ENCODE measurements around the gene BNIP3.

Gene BNIP3

DNA sequence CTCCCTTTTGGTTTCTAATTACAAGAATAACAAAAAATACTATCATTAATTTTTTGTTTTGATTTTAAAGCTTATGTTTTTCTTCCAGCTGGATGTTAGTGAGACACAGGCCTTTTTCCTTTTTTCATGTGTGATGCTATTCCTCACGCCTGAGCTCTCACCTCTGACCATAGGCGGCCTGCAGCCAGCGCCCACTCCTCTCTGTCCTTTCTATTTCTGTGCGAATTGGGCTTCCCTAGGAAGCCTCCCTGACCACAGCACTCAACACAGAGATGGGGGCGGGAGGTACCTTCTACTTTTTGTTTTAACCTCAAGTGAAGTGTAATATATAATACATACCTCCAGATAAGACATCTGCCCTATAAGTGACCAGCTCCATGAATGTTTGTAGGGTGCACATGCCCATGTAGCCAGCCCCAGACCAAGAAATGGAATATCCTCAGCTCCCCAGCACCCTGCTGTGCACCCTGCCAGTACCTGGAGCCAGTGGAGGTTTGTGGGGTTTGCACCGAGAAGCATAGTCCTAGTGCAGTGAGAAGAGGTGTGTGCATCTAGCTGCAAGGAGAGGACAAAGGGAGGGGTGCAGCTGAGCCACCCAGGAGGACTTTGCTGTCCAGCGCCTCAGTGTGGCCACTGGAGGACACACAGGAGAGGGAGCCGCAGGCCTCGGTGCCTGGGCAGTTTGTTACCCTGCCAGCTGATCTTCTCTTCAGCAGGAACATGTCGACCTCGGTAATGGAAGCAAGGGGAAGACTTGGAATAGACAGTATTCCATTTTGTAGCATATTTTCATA, 38.5 kb downstream of the BNIP3 start:
- H3K36me3 Mint-ChIP-seq (ENCODE audit: low read depth): peaks cover 75% of the 10 kb centered on the region
- H3K4me1 Mint-ChIP-seq (ENCODE audit: low read depth): no peaks in the 10 kb centered on the region
- no peak overlapping the region for H3K27ac Mint-ChIP-seq
- no peak overlapping the region for H3K4me3 Mint-ChIP-seq
- no peaks in the 10 kb centered on the region for H3K9me3 Mint-ChIP-seq
- no peaks in the 10 kb centered on the region for H3K27me3 Mint-ChIP-seq

- Mint-ChIP-seq H3K9me3 (no peaks in the 10 kb centered on the region), H3K4me3 (no peak overlapping the region), H3K27me3 (no peaks in the 10 kb centered on the region), H3K36me3 (ENCODE audit: low read depth) (peaks cover 75% of the 10 kb centered on the region), H3K27ac (no peak overlapping the region), H3K4me1 (ENCODE audit: low read depth) (no peaks in the 10 kb centered on the region)
Measured at GRCh38 chr10:131942455-131942854, 39.3 kb downstream of the BNIP3 start.

GRCh38 chr10:131938681-131939080, 43.0 kb downstream of the BNIP3 start:
- Mint-ChIP-seq H3K27ac (no peak overlapping the region), H3K4me3 (no peak overlapping the region), H3K27me3 (no peaks in the 10 kb centered on the region), H3K9me3 (no peaks in the 10 kb centered on the region), H3K36me3 (ENCODE audit: low read depth) (peaks cover 58% of the 10 kb centered on the region), H3K4me1 (ENCODE audit: low read depth) (peaks cover 14% of the 10 kb centered on the region)

- peaks cover 52% of the 10 kb centered on the region for H3K36me3 Mint-ChIP-seq (ENCODE audit: low read depth)
- peaks cover 14% of the 10 kb centered on the region for H3K4me1 Mint-ChIP-seq (ENCODE audit: low read depth)
- H3K27ac Mint-ChIP-seq: no peak overlapping the region
- no peaks in the 10 kb centered on the region for H3K27me3 Mint-ChIP-seq
- H3K4me3 Mint-ChIP-seq: no peak overlapping the region
- H3K9me3 Mint-ChIP-seq: no peaks in the 10 kb centered on the region
Measured at GRCh38 chr10:131937836-131938235, 43.9 kb downstream of the BNIP3 start.

GRCh38 chr10:131936736-131937135, 45.0 kb downstream of the BNIP3 start:
- peaks cover 49% of the 10 kb centered on the region for H3K36me3 Mint-ChIP-seq (ENCODE audit: low read depth)
- H3K4me3 Mint-ChIP-seq: no peak overlapping the region
- H3K4me1 Mint-ChIP-seq (ENCODE audit: low read depth): peaks cover 22% of the 10 kb centered on the region
- no peaks in the 10 kb centered on the region for H3K9me3 Mint-ChIP-seq
- H3K27me3 Mint-ChIP-seq: no peaks in the 10 kb centered on the region
- H3K27ac Mint-ChIP-seq: no peak overlapping the region

DNA sequence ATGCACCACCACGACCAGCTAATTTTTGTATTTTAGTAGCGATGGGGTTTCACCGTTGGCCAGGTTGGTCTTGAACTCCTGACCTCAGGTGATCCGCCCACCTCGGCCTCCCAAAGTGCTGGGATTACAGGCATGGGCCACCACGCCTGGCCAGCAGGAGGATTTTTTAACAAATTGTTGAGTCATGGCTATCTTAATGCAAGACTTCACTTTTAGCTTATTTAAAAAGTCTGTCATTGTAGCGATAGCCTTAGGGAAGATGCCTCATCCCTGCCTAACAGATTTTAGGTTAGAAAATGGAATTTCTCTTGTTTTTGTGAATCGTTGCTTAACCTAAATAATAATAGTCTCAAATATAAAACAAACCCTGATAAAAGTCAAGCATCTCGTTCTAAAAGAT, 45.4 kb downstream of the BNIP3 start:
- Mint-ChIP-seq H3K4me1 (ENCODE audit: low read depth) (peaks cover 27% of the 10 kb centered on the region), H3K27me3 (no peaks in the 10 kb centered on the region), H3K4me3 (no peak overlapping the region), H3K27ac (no peak overlapping the region), H3K9me3 (no peaks in the 10 kb centered on the region), H3K36me3 (ENCODE audit: low read depth) (peaks cover 45% of the 10 kb centered on the region)

GRCh38 chr10:131935260-131935659, 46.5 kb downstream of the BNIP3 start:
- peaks cover 37% of the 10 kb centered on the region for H3K4me1 Mint-ChIP-seq (ENCODE audit: low read depth)
- peaks cover 35% of the 10 kb centered on the region for H3K36me3 Mint-ChIP-seq (ENCODE audit: low read depth)
- H3K27ac Mint-ChIP-seq: peak overlapping the region; percentile 11
- H3K27me3 Mint-ChIP-seq: no peaks in the 10 kb centered on the region
- H3K9me3 Mint-ChIP-seq: no peaks in the 10 kb centered on the region
- no peak overlapping the region for H3K4me3 Mint-ChIP-seq

DNA sequence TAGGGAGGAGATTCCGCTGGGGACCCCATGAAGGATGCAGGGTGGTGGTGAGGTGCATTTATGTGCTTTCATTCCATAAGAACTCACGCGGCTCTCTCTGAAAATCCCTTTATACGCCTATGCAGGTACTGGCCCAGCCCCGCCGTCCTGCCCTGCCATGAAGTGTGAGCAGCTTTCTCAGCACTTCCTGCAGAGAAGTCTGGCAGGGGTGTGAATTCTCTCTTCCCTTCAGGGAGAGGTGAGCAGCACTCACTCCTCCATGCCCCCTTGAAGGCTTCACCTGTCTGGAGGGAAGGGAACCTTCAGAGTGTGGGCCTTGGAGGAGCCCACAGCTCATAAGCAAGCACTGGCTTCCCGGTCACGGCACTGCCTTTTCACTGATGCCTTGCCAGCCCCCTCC, 47.0 kb downstream of the BNIP3 start:
- no peaks in the 10 kb centered on the region for H3K9me3 Mint-ChIP-seq
- no peak overlapping the region for H3K4me3 Mint-ChIP-seq
- H3K36me3 Mint-ChIP-seq (ENCODE audit: low read depth): peaks cover 35% of the 10 kb centered on the region
- peaks cover 42% of the 10 kb centered on the region for H3K4me1 Mint-ChIP-seq (ENCODE audit: low read depth)
- H3K27ac Mint-ChIP-seq: no peak overlapping the region
- H3K27me3 Mint-ChIP-seq: no peaks in the 10 kb centered on the region

DNA sequence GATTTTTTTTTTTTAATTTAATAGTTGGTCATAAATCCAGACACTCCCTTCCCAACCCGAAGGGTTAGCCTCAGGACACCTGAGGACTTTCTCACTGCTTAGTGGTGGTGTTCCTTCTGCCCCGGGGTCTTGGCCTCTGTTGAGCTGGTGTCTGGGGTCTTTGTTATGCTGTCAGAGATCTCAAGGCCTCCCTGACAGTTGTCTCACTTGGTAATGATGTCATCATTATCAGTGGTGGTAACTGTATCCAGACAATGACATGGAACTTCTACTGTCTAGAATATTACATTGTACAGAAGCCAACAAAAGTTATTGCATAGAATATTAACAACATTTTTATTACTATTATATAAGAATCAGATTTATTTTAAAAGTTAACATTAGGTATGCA, 48.0 kb downstream of the BNIP3 start:
- peak overlapping the region; percentile 26 for H3K27ac Mint-ChIP-seq
- H3K27me3 Mint-ChIP-seq: no peaks in the 10 kb centered on the region
- no peak overlapping the region for H3K4me3 Mint-ChIP-seq
- H3K36me3 Mint-ChIP-seq (ENCODE audit: low read depth): peaks cover 34% of the 10 kb centered on the region
- peaks cover 53% of the 10 kb centered on the region for H3K4me1 Mint-ChIP-seq (ENCODE audit: low read depth)
- H3K9me3 Mint-ChIP-seq: no peaks in the 10 kb centered on the region

GRCh38 chr10:131933016-131933695, 48.6 kb downstream of the BNIP3 start:
- Mint-ChIP-seq H3K27me3 (no peaks in the 10 kb centered on the region), H3K4me3 (no peak overlapping the region), H3K4me1 (ENCODE audit: low read depth) (peaks cover 58% of the 10 kb centered on the region), H3K9me3 (no peaks in the 10 kb centered on the region), H3K36me3 (ENCODE audit: low read depth) (peaks cover 29% of the 10 kb centered on the region), H3K27ac (no peak overlapping the region)

DNA sequence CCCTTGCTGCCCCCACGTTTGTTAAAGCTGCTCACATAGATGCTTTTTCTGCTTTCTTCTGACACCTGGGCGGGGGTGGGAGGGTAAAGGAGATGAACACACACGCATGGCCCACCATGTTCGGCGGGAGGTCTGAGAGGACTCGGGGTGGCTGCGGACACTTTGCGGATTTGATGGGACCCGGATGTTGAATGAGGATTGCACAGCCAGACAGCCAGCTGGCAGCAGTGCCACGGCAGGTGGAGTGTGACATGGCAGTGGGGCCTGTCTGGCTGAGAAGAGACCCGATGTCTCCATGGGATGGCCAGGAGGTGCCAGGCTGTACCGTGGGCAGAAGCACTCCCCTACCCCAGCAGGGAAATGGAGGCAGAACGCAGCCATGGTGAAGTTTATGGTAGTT, 49.7 kb downstream of the BNIP3 start:
- H3K27ac Mint-ChIP-seq: no peak overlapping the region
- no peak overlapping the region for H3K4me3 Mint-ChIP-seq
- peaks cover 21% of the 10 kb centered on the region for H3K36me3 Mint-ChIP-seq (ENCODE audit: low read depth)
- H3K4me1 Mint-ChIP-seq (ENCODE audit: low read depth): peaks cover 70% of the 10 kb centered on the region
- H3K9me3 Mint-ChIP-seq: no peaks in the 10 kb centered on the region
- H3K27me3 Mint-ChIP-seq: no peaks in the 10 kb centered on the region

GRCh38 chr10:131930586-131931330, 51.0 kb downstream of the BNIP3 start:
- H3K4me3 Mint-ChIP-seq: no peak overlapping the region
- no peak overlapping the region for H3K27ac Mint-ChIP-seq
- no peaks in the 10 kb centered on the region for H3K27me3 Mint-ChIP-seq
- H3K36me3 Mint-ChIP-seq (ENCODE audit: low read depth): peaks cover 28% of the 10 kb centered on the region
- no peaks in the 10 kb centered on the region for H3K9me3 Mint-ChIP-seq
- peaks cover 82% of the 10 kb centered on the region for H3K4me1 Mint-ChIP-seq (ENCODE audit: low read depth)

GRCh38 chr10:131930150-131930549, 51.6 kb downstream of the BNIP3 start:
- Mint-ChIP-seq H3K9me3 (no peaks in the 10 kb centered on the region), H3K4me3 (no peak overlapping the region), H3K27me3 (no peaks in the 10 kb centered on the region), H3K27ac (no peak overlapping the region), H3K36me3 (ENCODE audit: low read depth) (peaks cover 35% of the 10 kb centered on the region), H3K4me1 (ENCODE audit: low read depth) (peaks cover 86% of the 10 kb centered on the region)

- H3K27me3 Mint-ChIP-seq: no peaks in the 10 kb centered on the region
- H3K27ac Mint-ChIP-seq: no peak overlapping the region
- peak overlapping the region; percentile 1 for H3K4me3 Mint-ChIP-seq
- peaks cover 39% of the 10 kb centered on the region for H3K36me3 Mint-ChIP-seq (ENCODE audit: low read depth)
- H3K4me1 Mint-ChIP-seq (ENCODE audit: low read depth): peaks cover 85% of the 10 kb centered on the region
- H3K9me3 Mint-ChIP-seq: no peaks in the 10 kb centered on the region
Measured at GRCh38 chr10:131929122-131929845, 52.4 kb downstream of the BNIP3 start.

Data from stimulated activated naive CD8-positive, alpha-beta T cell treated with anti-CD3 and anti-CD28 coated beads, Interleukin-15, Interleukin-2, amounts not matched to agents 100 ng/mL and 50 ng/mL, for 24 hours (primary cell).